K562 (cell line): Measurements from ENCODE around the gene NR2E1. TPM values are rescaled to one million over a fixed set of nuclear protein-coding genes. Genes with fewer than 3 reads are reported as not detected.

Source experiments
- ATAC-seq: fragments of 200-7000 bp; cut with Tn5 transposase; 3 replicates; pipeline ENCODE4 v1.9.1; 2020; ENCODE audit warnings: moderate library complexity
- BruUV-seq: library from RNA; stranded (reverse); fragments of 400-500 nt; replicated peaks from 2 replicates; lab custom pipeline; 2021; lab: Mats Ljungman, UMichigan
- CTCF ChIA-PET: fragments of 300-600 bp; formaldehyde crosslinking; extraction: SDS; loops from one replicate; lab custom pipeline; 2021; ENCODE audit warnings: low intra/inter-chr PET ratio; lab: Yijun Ruan, JAX
- POLR2A ChIA-PET: fragments of 300-600, 350-650 bp; sonication (Branson Sonifier 250); formaldehyde crosslinking; extraction: SDS; loops from one replicate; lab custom pipeline; 2021; ENCODE audit warnings: antibody characterized with exemption, inconsistent platforms; lab: Yijun Ruan, JAX
- DNase-seq, 4 experiments: peaks; one replicate each; pipeline versions ENCODE4 v3.0.0 to v3.0.0-alpha.2; 2011 to 2018; ENCODE audit warnings: low spot score in 3 of 4, mixed read lengths in 3 of 4; ENCODE audit errors: extremely low read depth in 1 of 4
- FAIRE-seq: peaks from 2 replicates; lab custom pipeline; 2011; peaks lifted over from hg19 to GRCh38; lab: Jason Lieb, UNC
- H2AFZ ChIP-seq: 2 replicates; pipeline ENCODE4 v1.6.0; 2011; ENCODE audit warnings: low read depth, low read length, control low read depth, inconsistent platforms
- H3K27ac ChIP-seq: fragments of 200-600 bp; 3 replicates; pipeline ENCODE4 v1.8.0; 2011; ENCODE audit warnings: low read depth, mild to moderate bottlenecking, control low read depth, inconsistent platforms, low read length, moderate library complexity, mixed read lengths; ENCODE audit errors: extremely low read depth
- H3K27me3 ChIP-seq, 2 experiments: fragments of 300-600 bp in 1 of 2; 2 replicates in 1 of 2; 3 replicates in 1 of 2; pipeline versions ENCODE4 v1.6.0 to v1.8.0; 2011; ENCODE audit warnings: inconsistent platforms in 2 of 2, low read length in 2 of 2, mild to moderate bottlenecking in 1 of 2, mixed read lengths in 1 of 2, moderate library complexity in 1 of 2; ENCODE audit not compliant: control insufficient read depth in 2 of 2, insufficient read depth in 2 of 2
- H3K36me3 ChIP-seq: fragments of 300-600 bp; 3 replicates; pipeline ENCODE4 v1.8.0; 2011; ENCODE audit warnings: mild to moderate bottlenecking, low read length, inconsistent platforms; ENCODE audit not compliant: control insufficient read depth, insufficient read depth
- H3K4me1 ChIP-seq, 2 experiments: fragments of 200-600 bp in 1 of 2; replicated peaks in 1 of 2; 2 replicates in 1 of 2; 3 replicates in 1 of 2; pipeline versions ENCODE4 v1.5.1 to v1.8.0; 2011; ENCODE audit warnings: inconsistent platforms in 2 of 2, low read length in 2 of 2, mild to moderate bottlenecking in 1 of 2, mixed read lengths in 1 of 2, moderate library complexity in 1 of 2; ENCODE audit not compliant: control insufficient read depth in 2 of 2, insufficient read depth in 2 of 2
- H3K4me2 ChIP-seq: 2 replicates; pipeline ENCODE4 v1.6.1; 2011; ENCODE audit warnings: low read length, control low read depth, inconsistent platforms, mixed read lengths; ENCODE audit not compliant: insufficient read depth
- H3K4me3 ChIP-seq: fragments of 200-600 bp; sonication (generic), shearing (Covaris generic); 2 replicates; pipeline ENCODE4 v1.5.1; 2016; ENCODE audit warnings: control low read depth, inconsistent platforms
- H3K79me2 ChIP-seq: fragments of 200-600 bp; 3 replicates; pipeline ENCODE4 v1.8.0; 2011; ENCODE audit warnings: low read length, inconsistent platforms; ENCODE audit not compliant: control insufficient read depth, insufficient read depth
- H3K9ac ChIP-seq, 2 experiments: 2 replicates each; pipeline versions ENCODE4 v1.6.0 to v1.6.1; 2011; ENCODE audit warnings: low read depth in 2 of 2, low read length in 2 of 2, control low read depth in 1 of 2, inconsistent platforms in 1 of 2, mild to moderate bottlenecking in 1 of 2, mixed read lengths in 1 of 2; ENCODE audit not compliant: insufficient read depth in 1 of 2
- H3K9me1 ChIP-seq: one replicate; pipeline ENCODE4 v1.6.0; 2011; ENCODE audit warnings: inconsistent platforms, mild to moderate bottlenecking, low read length, moderate library complexity; ENCODE audit not compliant: control insufficient read depth, insufficient read depth
- H3K9me3 ChIP-seq: replicated peaks from 2 replicates; pipeline ENCODE4 v1.5.1; 2011; ENCODE audit warnings: low read depth, low read length, inconsistent platforms; ENCODE audit not compliant: control insufficient read depth, insufficient read depth
- H4K20me1 ChIP-seq: replicated peaks from 2 replicates; pipeline ENCODE4 v1.6.1; 2011; ENCODE audit warnings: low read length, inconsistent platforms, mixed read lengths; ENCODE audit not compliant: control insufficient read depth, insufficient read depth
- CBX2 ChIP-seq: fragments of 200-600 bp; sonication (generic); IDR thresholded peaks from one replicate; pipeline ENCODE4 v1.6.1; 2012; ENCODE audit warnings: mild to moderate bottlenecking, low read length, inconsistent platforms; ENCODE audit not compliant: insufficient read depth, poor library complexity, severe bottlenecking
- IRF1 ChIP-seq: sonication (generic); formaldehyde crosslinking; IDR thresholded peaks from 2 replicates; pipeline ENCODE4 v1.8.0; 2022; ENCODE audit warnings: missing genetic modification reagents, mild to moderate bottlenecking, borderline replicate concordance
- JUNB ChIP-seq: fragments of 450-650 bp; formaldehyde crosslinking; conservative IDR thresholded peaks from 2 replicates; pipeline ENCODE4 v1.4.0; 2020; ENCODE audit warnings: mild to moderate bottlenecking
- NRF1 ChIP-seq, 2 experiments: fragments of 450-650 bp; IDR thresholded peaks in 1 of 2; conservative IDR thresholded peaks in 1 of 2; 2 replicates each; pipeline ENCODE4 v1.6.1; 2014; ENCODE audit warnings: mild to moderate bottlenecking in 2 of 2
- WGBS: fragments of 100-300 bp; shearing (Covaris generic); methylation state at CpG from one replicate; pipeline ENCODE4 v1.1.6; 2016; ENCODE audit warnings: low coverage, mixed read lengths; ENCODE audit not compliant: insufficient coverage; ENCODE audit errors: missing lambda C conversion rate; 5-methylcytosine and 5-hydroxymethylcytosine counted together
- in situ Hi-C: fragments of 300-500 bp; cut with MboI; formaldehyde crosslinking; loops from 4 replicates; pipeline ENCODE4 v1.15.0; 2018; ENCODE audit warnings: inconsistent platforms, mixed read lengths
- intact Hi-C: fragments of 100-400 bp; cut with micrococcal nuclease; formaldehyde crosslinking; loops from 2 replicates; pipeline ENCODE4 v1.14.2; 2022
- polyA plus RNA-seq, 8 experiments: library from polyadenylated mRNA; depleted of rRNA in 4 of 8; stranded (reverse) in 5 of 8; unstranded in 3 of 8; fragments of >200 nt; fragmentation: Nextera tagmentation in 2 of 8; fragmentation: Illumina TruSeq in 1 of 8; extraction: Ambion mirVana in 2 of 8; extraction: Trizol in 1 of 8; gene quantifications; 2 replicates each; pipeline versions ENCODE4 v1.2.1 to v1.2.3, GENCODE V29; 2011 to 2014; ENCODE audit warnings: inconsistent platforms in 1 of 8, missing spikeins in 1 of 8
- total RNA-seq, 7 experiments: library from RNA; depleted of rRNA in 6 of 7; stranded (reverse); fragments of >200 nt in 6 of 7; fragmentation: Illumina TruSeq in 2 of 7; extraction: Trizol in 2 of 7; gene quantifications; 2 replicates each; pipeline versions ENCODE4 v1.2.1 to v1.2.3, GENCODE V29; 2011 to 2021; ENCODE audit warnings: low replicate concordance in 1 of 7
- TF ChIP-seq, protein P1 (sequence below), 2 experiments: IDR thresholded peaks; 2 replicates each; pipeline ENCODE4 v1.6.1; 2011; ENCODE audit warnings: borderline replicate concordance in 1 of 2, control low read depth in 1 of 2, low read depth in 1 of 2, low read length in 1 of 2, mild to moderate bottlenecking in 1 of 2, mixed read lengths in 1 of 2, moderate library complexity in 1 of 2; ENCODE audit not compliant: insufficient read depth in 1 of 2, insufficient read length in 1 of 2, poor library complexity in 1 of 2, severe bottlenecking in 1 of 2; ENCODE audit errors: extremely low read depth in 1 of 2

The NR2E1 gene
- total and polyA plus RNA-seq, 9 of the 15 experiments (the other 6 are each of a cell fraction or from before 2014, with no cell fraction given), result not detected

- TF ChIP-seq NRF1 (conservative IDR thresholded peaks at IDR 0.05 in 1 of 2, IDR thresholded peaks at IDR 0.05 in 1 of 2) (0 out of 4 replicates have a peak, but pooled peaks of 1 of the 2 experiments have one; percentile 26), IRF1 (CRISPR knock-in tag) (no peak)
- TF ChIP-seq, protein P1, sequence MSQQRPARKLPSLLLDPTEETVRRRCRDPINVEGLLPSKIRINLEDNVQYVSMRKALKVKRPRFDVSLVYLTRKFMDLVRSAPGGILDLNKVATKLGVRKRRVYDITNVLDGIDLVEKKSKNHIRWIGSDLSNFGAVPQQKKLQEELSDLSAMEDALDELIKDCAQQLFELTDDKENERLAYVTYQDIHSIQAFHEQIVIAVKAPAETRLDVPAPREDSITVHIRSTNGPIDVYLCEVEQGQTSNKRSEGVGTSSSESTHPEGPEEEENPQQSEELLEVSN (IDR thresholded peaks at IDR 0.05; ENCODE audit: borderline replicate concordance in 1 of 2, extremely low read depth in 1 of 2, insufficient read depth in 1 of 2, insufficient read length in 1 of 2, low read depth in 1 of 2, low read length in 1 of 2, poor library complexity in 1 of 2, severe bottlenecking in 1 of 2), result peak in 1 of 2 experiments; percentile 34
Measured at GRCh38 chr6:108133594-108134179, 32.1 kb upstream of the NR2E1 start (continued).

DNA sequence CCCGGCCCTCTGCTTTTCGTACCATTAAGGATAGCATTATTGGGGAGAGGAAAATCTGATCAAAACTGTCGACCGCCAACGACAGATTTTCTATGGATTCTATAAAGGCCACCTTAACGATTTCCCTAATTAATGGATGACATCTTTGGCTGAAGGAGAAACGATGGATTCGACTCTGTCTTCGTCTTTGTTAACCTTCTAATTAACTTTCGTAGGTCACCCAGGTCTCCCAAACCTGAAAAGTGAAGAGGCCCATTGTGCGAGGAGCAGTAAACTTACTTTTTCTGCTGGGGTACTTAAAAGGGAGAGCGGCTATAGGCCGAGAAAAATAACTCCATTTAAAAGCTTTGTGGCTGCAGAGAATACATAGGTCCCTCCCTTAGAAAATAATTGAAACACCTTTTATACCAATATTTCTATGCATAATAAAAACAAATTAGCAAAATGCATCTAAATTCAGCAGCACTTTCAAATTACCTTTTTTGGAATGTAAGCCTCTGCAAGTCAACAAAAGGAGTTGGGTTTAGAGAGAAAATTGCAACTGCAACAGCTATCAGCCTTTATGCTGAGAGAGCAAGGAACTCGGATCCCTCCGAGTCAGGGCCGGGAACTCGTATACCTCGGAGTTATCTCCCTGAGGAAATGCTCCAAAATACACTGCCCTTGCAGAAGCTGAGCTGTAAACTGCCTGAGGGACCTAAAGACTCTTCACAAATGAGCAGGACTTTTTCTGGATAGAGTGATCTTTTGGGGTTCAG is 31.4 kb upstream of the NR2E1 start:
- POLR2A ChIA-PET, result interaction anchor here (0.7 to 0.9 kb wide), 2 partner anchors 13 to 145 kb away, joined by 3 to 4 read pairs; no protein-coding TSS in a partner anchor
- no peak for TF ChIP-seq JUNB (CRISPR knock-in tag)
- peak; percentile 83 for TF ChIP-seq CBX2
- TF ChIP-seq, all 486 proteins: peak for 1
- Histone ChIP-seq H3K9me3 (no peaks in the 10 kb centered on the region), H3K9ac (no peak overlapping the region), H3K4me1 (peaks cover 0 to 6% of the 10 kb centered on the region in 2 experiments; a peak in 2 of 5 replicates), H2AFZ (no peak overlapping the region), H3K27me3 (peaks cover 26 to 38% of the 10 kb centered on the region in 2 experiments), H3K79me2 (no peaks in the 10 kb centered on the region), H3K4me3 (no peak overlapping the region), H3K36me3 (no peaks in the 10 kb centered on the region), H3K27ac (no peak overlapping the region), H4K20me1 (no peaks in the 10 kb centered on the region), H3K9me1 (no peaks in the 10 kb centered on the region), H3K4me2 (no peak overlapping the region)
- in situ Hi-C loops (no loop called here), intact Hi-C loops (no loop called here)
- FAIRE-seq, result no peak
- CTCF ChIA-PET, result no interaction called here
- 22% methylated on average over 16 of the region's 18 CpGs for WGBS
- no peak for ATAC-seq
- BruUV-seq, result no TSS peak
- DNase-seq, result no peak
